ENCODE data around the gene CLEC11A.

The CLEC11A gene

DNA sequence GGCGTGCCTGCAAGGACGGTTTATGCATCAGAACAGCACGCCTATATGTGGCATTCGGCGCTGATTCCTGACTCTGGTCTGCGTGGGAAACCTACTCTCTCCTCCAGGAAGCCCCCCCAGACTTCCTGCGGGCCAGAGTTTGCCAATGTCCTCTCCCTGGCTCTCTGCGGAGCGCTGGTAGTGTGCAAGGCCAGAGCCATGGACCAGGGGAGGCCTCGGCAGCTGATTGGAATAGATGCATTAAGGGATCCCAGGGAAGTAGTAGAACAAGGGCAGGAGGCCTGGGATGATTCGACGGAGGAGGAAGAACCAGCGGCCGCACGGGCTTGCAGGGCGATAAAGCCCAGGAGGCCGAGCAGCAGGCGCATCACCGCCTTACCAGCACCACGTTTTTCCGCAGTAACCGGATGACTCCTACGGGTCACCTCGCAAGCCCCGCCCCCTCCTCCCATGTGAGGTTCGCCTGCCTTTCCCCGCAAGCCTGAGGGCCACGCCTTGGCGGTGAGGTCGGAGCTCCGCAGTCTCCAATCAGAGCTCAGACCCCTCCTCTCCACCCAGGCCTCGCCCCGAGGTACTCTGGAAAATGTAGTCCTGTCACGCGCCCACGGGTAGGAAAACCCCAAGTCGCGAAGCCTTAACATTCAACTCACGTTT, 5.0 kb downstream of the CLEC11A start:
- Histone ChIP-seq H3K9me3 (ENCODE audit: insufficient read depth, low read length, severe bottlenecking) (no peaks in the 10 kb centered on the region), H3K9ac (ENCODE audit: low read depth, low read length) (no peak overlapping the region), H3K36me3 (ENCODE audit: insufficient read depth, low read length) (no peaks in the 10 kb centered on the region), H2AFZ (ENCODE audit: low read depth, low read length) (no peak overlapping the region), H4K20me1 (ENCODE audit: insufficient read depth, low read length) (peaks cover 20% of the 10 kb centered on the region), H3K4me3 (ENCODE audit: low read depth in 1 of 2, low read length in 2 of 2) (no peak overlapping the region), H3K4me2 (ENCODE audit: insufficient read depth, low read length) (no peak overlapping the region), H3K27me3 (ENCODE audit: insufficient read depth, low read length, poor library complexity) (peaks cover 13% of the 10 kb centered on the region), H3K79me2 (ENCODE audit: insufficient read depth, low read length) (peaks cover 14% of the 10 kb centered on the region), H3K4me1 (ENCODE audit: insufficient read depth, low read length) (peaks cover 27% of the 10 kb centered on the region), H3K27ac (ENCODE audit: low read length) (no peak overlapping the region)
- DNase-seq: no peak
- no peak for TF ChIP-seq EZH2 (IDR thresholded peaks at IDR 0.05; ENCODE audit: borderline replicate concordance, low read depth, low read length, severe bottlenecking)
- TF ChIP-seq, protein P1, sequence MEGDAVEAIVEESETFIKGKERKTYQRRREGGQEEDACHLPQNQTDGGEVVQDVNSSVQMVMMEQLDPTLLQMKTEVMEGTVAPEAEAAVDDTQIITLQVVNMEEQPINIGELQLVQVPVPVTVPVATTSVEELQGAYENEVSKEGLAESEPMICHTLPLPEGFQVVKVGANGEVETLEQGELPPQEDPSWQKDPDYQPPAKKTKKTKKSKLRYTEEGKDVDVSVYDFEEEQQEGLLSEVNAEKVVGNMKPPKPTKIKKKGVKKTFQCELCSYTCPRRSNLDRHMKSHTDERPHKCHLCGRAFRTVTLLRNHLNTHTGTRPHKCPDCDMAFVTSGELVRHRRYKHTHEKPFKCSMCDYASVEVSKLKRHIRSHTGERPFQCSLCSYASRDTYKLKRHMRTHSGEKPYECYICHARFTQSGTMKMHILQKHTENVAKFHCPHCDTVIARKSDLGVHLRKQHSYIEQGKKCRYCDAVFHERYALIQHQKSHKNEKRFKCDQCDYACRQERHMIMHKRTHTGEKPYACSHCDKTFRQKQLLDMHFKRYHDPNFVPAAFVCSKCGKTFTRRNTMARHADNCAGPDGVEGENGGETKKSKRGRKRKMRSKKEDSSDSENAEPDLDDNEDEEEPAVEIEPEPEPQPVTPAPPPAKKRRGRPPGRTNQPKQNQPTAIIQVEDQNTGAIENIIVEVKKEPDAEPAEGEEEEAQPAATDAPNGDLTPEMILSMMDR (IDR thresholded peaks at IDR 0.05; ENCODE audit: borderline replicate concordance, extremely low read depth, low read length, poor library complexity, severe bottlenecking): no peak
- ATAC-seq (ENCODE audit: insufficient read depth, low read depth): no peak

DNA sequence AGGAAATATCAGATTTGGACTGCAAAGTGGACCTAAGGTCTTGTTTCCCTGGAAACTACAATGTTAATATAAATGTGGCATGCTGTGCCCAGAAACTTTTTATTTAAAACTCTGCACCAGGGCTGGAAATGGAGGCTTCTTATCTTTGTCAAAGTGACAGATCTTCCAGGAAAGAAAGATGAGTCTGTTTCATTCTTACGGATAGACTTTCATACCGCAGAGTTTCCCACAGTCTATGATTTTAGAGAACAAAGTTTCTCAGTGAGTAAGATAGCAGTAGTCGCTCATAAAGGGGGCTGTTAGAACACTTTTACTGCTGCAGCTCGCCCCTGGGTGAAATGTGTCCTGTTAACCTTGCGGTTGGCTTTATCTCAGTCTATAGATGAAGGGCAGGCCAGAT, 6.7 kb downstream of the CLEC11A start:
- Histone ChIP-seq H3K9me3 (ENCODE audit: insufficient read depth, low read length, severe bottlenecking) (no peaks in the 10 kb centered on the region), H3K4me3 (ENCODE audit: low read depth in 1 of 2, low read length in 2 of 2) (no peak overlapping the region), H3K27ac (ENCODE audit: low read length) (no peak overlapping the region), H3K4me2 (ENCODE audit: insufficient read depth, low read length) (no peak overlapping the region), H3K36me3 (ENCODE audit: insufficient read depth, low read length) (no peaks in the 10 kb centered on the region), H3K79me2 (ENCODE audit: insufficient read depth, low read length) (peaks cover 14% of the 10 kb centered on the region), H3K9ac (ENCODE audit: low read depth, low read length) (no peak overlapping the region), H3K4me1 (ENCODE audit: insufficient read depth, low read length) (peaks cover 14% of the 10 kb centered on the region), H4K20me1 (ENCODE audit: insufficient read depth, low read length) (peaks cover 20% of the 10 kb centered on the region), H3K27me3 (ENCODE audit: insufficient read depth, low read length, poor library complexity) (no peaks in the 10 kb centered on the region), H2AFZ (ENCODE audit: low read depth, low read length) (no peak overlapping the region)
- DNase-seq (no peak), ATAC-seq (ENCODE audit: insufficient read depth, low read depth) (no peak)
- TF ChIP-seq EZH2 (IDR thresholded peaks at IDR 0.05; ENCODE audit: borderline replicate concordance, low read depth, low read length, severe bottlenecking): no peak
- TF ChIP-seq, protein P1 (IDR thresholded peaks at IDR 0.05; ENCODE audit: borderline replicate concordance, extremely low read depth, low read length, poor library complexity, severe bottlenecking): no peak

DNA sequence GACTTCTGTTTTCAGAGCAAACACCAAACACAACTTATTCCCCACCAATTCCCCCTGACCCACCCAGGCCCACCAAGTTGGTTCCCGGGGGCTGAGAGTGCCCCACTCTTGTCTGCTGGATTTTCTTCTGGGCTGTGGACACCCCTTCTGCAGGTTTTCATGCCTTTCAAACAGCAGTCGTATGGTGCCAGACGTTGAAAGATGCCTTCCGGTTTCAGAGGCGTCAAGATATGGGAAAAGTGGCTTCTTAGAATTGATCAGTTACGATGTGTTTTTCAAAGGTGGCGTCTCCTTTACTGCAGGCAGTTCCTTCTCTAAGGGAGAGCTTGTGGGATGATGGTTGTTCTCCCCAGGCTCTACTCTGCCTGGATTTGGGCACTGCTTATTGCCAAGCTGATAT, 12.7 kb downstream of the CLEC11A start:
- H3K4me2 ChIP-seq (ENCODE audit: insufficient read depth, low read length): no peak overlapping the region
- H2AFZ ChIP-seq (ENCODE audit: low read depth, low read length): no peak overlapping the region
- no peak for ATAC-seq (ENCODE audit: insufficient read depth, low read depth)
- no peaks in the 10 kb centered on the region for H4K20me1 ChIP-seq (ENCODE audit: insufficient read depth, low read length)
- no peak for TF ChIP-seq EZH2 (IDR thresholded peaks at IDR 0.05; ENCODE audit: borderline replicate concordance, low read depth, low read length, severe bottlenecking)
- TF ChIP-seq, protein P1 (IDR thresholded peaks at IDR 0.05; ENCODE audit: borderline replicate concordance, extremely low read depth, low read length, poor library complexity, severe bottlenecking): no peak
- no peaks in the 10 kb centered on the region for H3K9me3 ChIP-seq (ENCODE audit: insufficient read depth, low read length, severe bottlenecking)
- H3K4me3 ChIP-seq (ENCODE audit: low read depth in 1 of 2, low read length in 2 of 2): no peak overlapping the region
- no peaks in the 10 kb centered on the region for H3K36me3 ChIP-seq (ENCODE audit: insufficient read depth, low read length)
- H3K79me2 ChIP-seq (ENCODE audit: insufficient read depth, low read length): no peaks in the 10 kb centered on the region
- H3K4me1 ChIP-seq (ENCODE audit: insufficient read depth, low read length): no peaks in the 10 kb centered on the region
- no peak overlapping the region for H3K27ac ChIP-seq (ENCODE audit: low read length)
- no peaks in the 10 kb centered on the region for H3K27me3 ChIP-seq (ENCODE audit: insufficient read depth, low read length, poor library complexity)
- no peak for DNase-seq
- H3K9ac ChIP-seq (ENCODE audit: low read depth, low read length): no peak overlapping the region
